H9 (cell line): Measurements from ENCODE around the gene AGPAT2. TPM values are rescaled to one million over a fixed set of nuclear protein-coding genes. Genes with fewer than 3 reads are reported as not detected.

Experiments
- DNase-seq: peaks from one replicate; pipeline ENCODE4 v3.0.0-alpha.2; 2017
- H2AFZ ChIP-seq: one replicate; pipeline ENCODE4 v1.6.1; 2013; ENCODE audit warnings: mild to moderate bottlenecking, low read length, control low read depth, moderate library complexity
- H2AK5ac ChIP-seq: 2 replicates; pipeline ENCODE4 v1.6.1; 2013; ENCODE audit warnings: low read length, control low read depth, mixed read lengths; ENCODE audit not compliant: insufficient read length
- H2BK120ac ChIP-seq: one replicate; pipeline ENCODE4 v1.6.1; 2013; ENCODE audit warnings: low read depth, mild to moderate bottlenecking, low read length, control low read depth, inconsistent platforms; ENCODE audit not compliant: poor library complexity, severe bottlenecking
- H2BK12ac ChIP-seq: 2 replicates; pipeline ENCODE4 v1.6.1; 2013; ENCODE audit warnings: low read length, control low read depth, mixed read lengths, low read depth; ENCODE audit not compliant: insufficient read length
- H2BK15ac ChIP-seq: 2 replicates; pipeline ENCODE4 v1.6.1; 2013; ENCODE audit warnings: low read depth, low read length, control low read depth
- H2BK20ac ChIP-seq: one replicate; pipeline ENCODE4 v1.6.1; 2013; ENCODE audit warnings: low read depth, mild to moderate bottlenecking, low read length, control low read depth, inconsistent platforms; ENCODE audit not compliant: poor library complexity, severe bottlenecking
- H2BK5ac ChIP-seq: 2 replicates; pipeline ENCODE4 v1.6.1; 2013; ENCODE audit warnings: low read length, control low read depth, mixed read lengths; ENCODE audit not compliant: insufficient read length
- H3K14ac ChIP-seq: 2 replicates; pipeline ENCODE4 v1.6.1; 2013; ENCODE audit warnings: low read length, control low read depth; ENCODE audit not compliant: insufficient read depth
- H3K18ac ChIP-seq: 2 replicates; pipeline ENCODE4 v1.6.1; 2013; ENCODE audit warnings: low read depth, mild to moderate bottlenecking, mixed read lengths, low read length, control low read depth; ENCODE audit not compliant: insufficient read length
- H3K23ac ChIP-seq: 2 replicates; pipeline ENCODE4 v1.6.1; 2013; ENCODE audit warnings: low read length, control low read depth, mixed read lengths, low read depth; ENCODE audit not compliant: insufficient read length
- H3K23me2 ChIP-seq: 2 replicates; pipeline ENCODE4 v1.6.1; 2013; ENCODE audit warnings: low read depth, mild to moderate bottlenecking, mixed read lengths, low read length, control low read depth; ENCODE audit not compliant: insufficient read length, poor library complexity, severe bottlenecking
- H3K27ac ChIP-seq: 2 replicates; pipeline ENCODE4 v1.5.1; 2013; ENCODE audit warnings: low read length, control low read depth, mixed read lengths, low read depth; ENCODE audit not compliant: insufficient read length
- H3K27me3 ChIP-seq: 2 replicates; pipeline ENCODE4 v1.6.1; 2013; ENCODE audit warnings: low read length, control low read depth, inconsistent platforms; ENCODE audit not compliant: insufficient read depth
- H3K4ac ChIP-seq: 2 replicates; pipeline ENCODE4 v1.6.1; 2013; ENCODE audit warnings: low read depth, mild to moderate bottlenecking, control low read depth, inconsistent platforms, low read length, moderate library complexity
- H3K4me1 ChIP-seq: 2 replicates; pipeline ENCODE4 v1.6.1; 2013; ENCODE audit warnings: low read length, control low read depth, inconsistent platforms; ENCODE audit not compliant: insufficient read depth
- H3K4me2 ChIP-seq: 2 replicates; pipeline ENCODE4 v1.6.1; 2013; ENCODE audit warnings: low read length, control low read depth, mixed read lengths; ENCODE audit not compliant: insufficient read length, insufficient read depth
- H3K56ac ChIP-seq: 2 replicates; pipeline ENCODE4 v1.6.1; 2013; ENCODE audit warnings: low read depth, mild to moderate bottlenecking, mixed read lengths, low read length, control low read depth; ENCODE audit not compliant: insufficient read length
- H3K79me1 ChIP-seq: 2 replicates; pipeline ENCODE4 v1.6.1; 2013; ENCODE audit warnings: low read depth, mild to moderate bottlenecking, moderate library complexity, low read length, control low read depth, inconsistent platforms; ENCODE audit not compliant: insufficient read depth, poor library complexity, severe bottlenecking
- H3K79me2 ChIP-seq: 2 replicates; pipeline ENCODE4 v1.6.1; 2013; ENCODE audit warnings: low read length, control low read depth, inconsistent platforms; ENCODE audit not compliant: insufficient read depth
- H3K9ac ChIP-seq: 2 replicates; pipeline ENCODE4 v1.6.1; 2013; ENCODE audit warnings: low read length, control low read depth, mixed read lengths; ENCODE audit not compliant: insufficient read length; ENCODE audit errors: extremely low read depth
- H3K9me3 ChIP-seq: one replicate; pipeline ENCODE4 v1.6.1; 2013; ENCODE audit warnings: low read depth, low read length, inconsistent platforms; ENCODE audit not compliant: control insufficient read depth
- H3T11ph ChIP-seq: one replicate; pipeline ENCODE4 v1.6.1; 2013; ENCODE audit warnings: mild to moderate bottlenecking, low read length, control low read depth, inconsistent platforms
- H4K20me1 ChIP-seq: one replicate; pipeline ENCODE4 v1.6.1; 2013; ENCODE audit not compliant: control insufficient read depth, insufficient read length, insufficient read depth
- H4K5ac ChIP-seq: 2 replicates; pipeline ENCODE4 v1.6.1; 2013; ENCODE audit warnings: low read depth, mild to moderate bottlenecking, mixed read lengths, low read length, control low read depth; ENCODE audit not compliant: insufficient read length
- H4K8ac ChIP-seq: replicated peaks from 2 replicates; pipeline ENCODE4 v1.6.1; 2013; ENCODE audit warnings: low read length, control low read depth, mixed read lengths, low read depth; ENCODE audit not compliant: insufficient read length
- H4K91ac ChIP-seq: 2 replicates; pipeline ENCODE4 v1.6.1; 2013; ENCODE audit warnings: low read depth, mild to moderate bottlenecking, moderate library complexity, mixed read lengths, low read length, control low read depth; ENCODE audit not compliant: insufficient read length
- H3K27ac Mint-ChIP-seq, 3 experiments: 2 replicates in 2 of 3; 3 replicates in 1 of 3; pipeline ENCODE4 v1.8.0; 2020 to 2021; ENCODE audit warnings: mixed read lengths in 3 of 3, mild to moderate bottlenecking in 1 of 3, moderate library complexity in 1 of 3
- H3K27me3 Mint-ChIP-seq: 2 replicates; pipeline ENCODE4 v1.8.0; 2021; ENCODE audit warnings: low read depth, mild to moderate bottlenecking, moderate library complexity, mixed read lengths
- H3K36me3 Mint-ChIP-seq, 3 experiments: 2 replicates in 2 of 3; 3 replicates in 1 of 3; pipeline ENCODE4 v1.8.0; 2020 to 2021; ENCODE audit warnings: low read depth in 3 of 3, mixed read lengths in 3 of 3; ENCODE audit not compliant: insufficient read depth in 1 of 3
- H3K4me1 Mint-ChIP-seq, 2 experiments: 2 replicates each; pipeline ENCODE4 v1.8.0; 2020; ENCODE audit warnings: mixed read lengths in 2 of 2
- H3K4me3 Mint-ChIP-seq, 2 experiments: 2 replicates in 1 of 2; 3 replicates in 1 of 2; pipeline ENCODE4 v1.8.0; 2020 to 2021; ENCODE audit warnings: mild to moderate bottlenecking in 2 of 2, mixed read lengths in 2 of 2, moderate library complexity in 1 of 2
- H3K9me3 Mint-ChIP-seq, 2 experiments: 2 replicates in 1 of 2; 3 replicates in 1 of 2; pipeline ENCODE4 v1.8.0; 2020; ENCODE audit warnings: mild to moderate bottlenecking in 2 of 2, mixed read lengths in 2 of 2, moderate library complexity in 1 of 2
- CTCF ChIP-seq: fragments of 200-600 bp; sonication (generic); conservative IDR thresholded peaks from 3 replicates; pipeline ENCODE4 v1.8.0; 2021; ENCODE audit warnings: antibody characterized with exemption, mild to moderate bottlenecking
- WGBS: extraction: QIAGEN DNeasy Blood & Tissue Kit; methylation state at CpG from one replicate; pipeline ENCODE4 v1.1.7; 2013; ENCODE audit warnings: missing lambda C conversion rate, low lambda C conversion rate, mixed read lengths; ENCODE audit not compliant: insufficient read length; ENCODE audit errors: extremely low coverage; 5-methylcytosine and 5-hydroxymethylcytosine counted together
- total RNA-seq: library from RNA; stranded (reverse); gene quantifications from 2 replicates; pipeline ENCODE4 v1.2.1, GENCODE V29; 2021

The AGPAT2 gene
- total RNA-seq, 1 experiment from 2014 or later, result 29.7 TPM

- Histone ChIP-seq H3K23ac (no peak overlapping the region), H4K8ac (no peak overlapping the region), H3K27me3 (no peaks in the 10 kb centered on the region), H4K91ac (no peak overlapping the region), H3K4ac (no peak overlapping the region), H4K20me1 (no peaks in the 10 kb centered on the region), H2BK12ac (no peak overlapping the region), H2BK15ac (no peak overlapping the region), H4K5ac (no peak overlapping the region), H3K4me1 (no peaks in the 10 kb centered on the region), H3K79me1 (no peaks in the 10 kb centered on the region), H3K9me3 (no peaks in the 10 kb centered on the region), H3K23me2 (no peaks in the 10 kb centered on the region), H3K4me2 (no peak overlapping the region), H3K9ac (no peak overlapping the region), H3K56ac (no peak overlapping the region), H2BK20ac (no peak overlapping the region), H2BK5ac (no peak overlapping the region), H3T11ph (no peak overlapping the region), H3K14ac (no peak overlapping the region), H3K18ac (no peak overlapping the region), H2AFZ (no peak overlapping the region), H3K27ac (no peak overlapping the region), H3K79me2 (no peaks in the 10 kb centered on the region), H2AK5ac (no peak overlapping the region), H2BK120ac (no peak overlapping the region)
- DNase-seq, result no peak
- Mint-ChIP-seq H3K4me1 (peaks cover 2 to 7% of the 10 kb centered on the region in 2 experiments), H3K27me3 (peaks cover 1% of the 10 kb centered on the region; the same call in 1 of the 2 replicates), H3K9me3 (no peaks in the 10 kb centered on the region), H3K36me3 (peaks cover 0 to 5% (median 0%) of the 10 kb centered on the region in 3 experiments; a peak in 4 of 7 replicates), H3K27ac (no peak overlapping the region; a peak in 1 of 7 replicates), H3K4me3 (no peak overlapping the region)
- WGBS, result no CpG with 5 or more reads among the region's 16 CpGs
- no peak for TF ChIP-seq CTCF
Measured at GRCh38 chr9:136675477-136676296, 11.6 kb downstream of the AGPAT2 start.
